Stimulated activated CD8-positive, alpha-beta memory T cell treated with anti-CD3 and anti-CD28 coated beads, Interleukin-4, amount 100 ng/mL, for 24 hours (primary cell): ENCODE measurements around the gene CFAP73.
A peak's percentile ranks its signal among the peaks of the same experiment; 100 is the strongest.
"Not testable (repeated sequence)": the region's sequence is repeated elsewhere in the genome, so short reads cannot be mapped to it uniquely, and the experiment has no call there.

Experiments
- DNase-seq: peaks from one replicate; pipeline ENCODE4 v3.0.0-alpha.2; 2020; ENCODE audit warnings: low read depth

The CFAP73 gene

DNA sequence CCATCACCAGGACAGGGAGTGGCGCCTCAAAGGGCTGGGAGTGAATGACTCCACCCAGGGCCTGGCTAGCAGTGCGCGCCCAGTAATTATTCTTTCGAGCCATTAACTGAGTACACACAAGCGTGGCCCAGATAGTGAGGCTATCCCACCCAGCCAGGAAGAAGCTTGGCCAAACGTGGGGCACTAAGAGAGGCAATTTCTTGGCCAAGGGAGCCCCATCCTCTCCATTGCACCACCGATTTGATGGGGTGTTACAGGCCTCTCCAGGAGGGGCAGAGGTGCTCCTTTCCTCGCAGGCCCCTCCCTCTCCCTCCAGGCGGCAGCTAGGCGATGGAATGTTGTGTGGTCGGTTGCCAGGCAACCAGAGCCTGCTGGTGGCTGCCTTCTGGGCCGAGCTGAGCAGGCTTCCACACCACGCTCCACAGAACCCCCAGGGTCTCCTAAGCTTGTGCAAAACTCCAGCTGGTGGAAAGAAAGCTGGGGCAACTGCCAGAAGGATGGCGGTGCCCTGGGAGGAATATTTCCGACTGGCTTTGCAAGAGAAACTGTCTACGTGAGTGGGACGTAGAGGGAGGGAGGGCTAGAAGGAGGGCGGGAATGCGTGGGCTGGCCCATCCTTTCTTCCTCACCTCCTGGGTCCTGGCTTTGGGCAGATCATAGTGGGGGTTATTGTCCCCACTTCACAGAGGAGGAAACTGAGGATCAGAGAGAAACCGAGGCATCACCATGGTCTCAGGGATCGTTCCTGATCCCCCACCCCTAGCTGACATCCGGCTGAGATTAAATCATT lies at the start of gene CFAP73:
Gene CFAP73 (plus strand): TSS at position 364 of the 790 bp plus-strand sequence. CDS start 134 bp downstream, at position 498.
- no peak for DNase-seq

DNA sequence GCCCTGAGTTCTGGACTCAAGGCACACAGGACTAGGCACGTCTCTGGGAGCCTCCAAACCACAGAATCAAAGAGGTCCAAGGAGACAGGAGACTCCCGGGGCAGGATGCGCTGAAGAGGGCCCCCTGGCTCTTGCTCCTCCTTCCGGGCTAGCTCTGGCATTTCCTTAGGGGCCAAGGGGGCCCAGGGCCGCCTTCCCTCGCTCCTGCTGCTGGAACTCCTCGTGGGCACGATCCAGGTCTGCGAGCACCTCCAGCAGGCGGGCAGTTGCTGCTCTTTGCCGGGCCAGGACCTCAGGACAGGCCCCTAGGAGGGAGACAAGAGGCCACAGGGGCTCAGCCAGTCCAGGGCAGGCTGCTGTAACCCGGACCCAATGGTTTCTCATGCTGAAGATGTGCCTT lies 49.8 kb upstream of the CFAP73 start:
- no peak for DNase-seq

DNA sequence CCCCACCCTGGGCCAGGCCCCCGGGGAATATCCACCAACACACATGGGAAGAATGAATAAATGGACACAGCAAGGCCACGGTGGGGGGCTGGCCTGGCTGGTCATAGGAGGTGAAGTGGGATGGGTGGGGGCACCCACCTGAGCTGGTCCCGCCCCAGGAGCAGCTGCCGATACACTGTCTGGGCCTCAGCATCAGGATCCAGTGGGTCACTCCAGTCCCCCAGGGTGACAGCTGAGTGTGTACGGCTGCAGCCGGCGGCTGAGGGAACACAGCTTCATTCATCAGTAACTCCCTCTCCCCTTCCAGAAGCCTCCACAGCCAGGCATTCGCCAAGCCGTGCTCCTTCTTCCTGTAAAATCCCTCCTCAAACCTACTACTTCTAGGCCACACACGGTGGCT lies 47.8 kb upstream of the CFAP73 start:
- DNase-seq = no peak

DNA sequence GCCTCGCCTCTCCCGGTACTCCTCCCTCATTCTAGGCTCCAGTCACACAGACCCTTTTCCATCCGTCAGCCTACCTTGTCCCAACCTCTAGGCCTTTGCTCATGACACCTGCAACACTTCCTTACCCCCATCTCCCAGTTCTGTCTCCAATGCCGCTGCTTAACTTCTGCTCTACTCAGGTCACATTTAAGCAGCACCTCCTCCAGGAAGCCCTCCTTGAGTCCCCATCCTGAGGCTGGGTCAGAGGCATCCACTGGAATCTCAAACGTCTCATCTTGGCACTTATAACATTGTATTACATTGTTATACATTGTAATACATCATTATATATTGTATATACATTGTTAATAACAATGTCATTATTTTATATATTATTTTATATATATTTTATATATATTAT lies 46.7 kb upstream of the CFAP73 start:
- no peak for DNase-seq

DNA sequence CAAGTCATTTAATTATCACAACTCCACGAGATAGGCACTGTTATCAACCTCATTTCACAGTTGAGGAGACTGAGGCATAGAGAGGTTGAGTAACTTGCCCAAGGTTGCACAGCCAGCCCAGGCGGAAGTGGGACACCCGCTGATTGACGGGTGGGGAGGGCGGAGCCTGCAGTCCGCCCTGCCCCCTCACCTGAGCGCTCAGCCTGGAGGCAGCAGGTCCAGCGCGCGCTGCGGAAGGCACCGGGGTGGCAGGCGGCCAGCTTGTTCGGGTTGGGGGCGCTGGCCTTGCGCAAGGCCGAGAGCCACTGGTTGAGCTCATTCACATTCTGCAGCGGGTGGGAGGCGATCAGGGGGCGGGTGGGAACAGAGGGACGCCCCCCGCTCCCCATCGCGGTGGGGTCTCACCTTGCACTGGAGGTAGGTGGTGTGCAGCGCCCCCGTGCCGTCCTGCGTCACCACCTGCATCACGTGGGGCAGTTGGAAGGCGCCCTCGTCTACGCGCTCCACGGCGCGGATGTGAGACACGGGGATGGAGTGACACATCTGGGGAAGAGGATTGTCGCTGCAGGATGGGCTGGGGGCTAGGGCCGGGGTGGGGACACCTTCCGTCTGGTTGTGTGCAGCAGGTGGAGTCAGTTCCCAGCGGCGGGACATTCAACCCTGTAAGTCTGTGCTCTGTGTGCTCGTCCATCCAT lies 45.6 kb upstream of the CFAP73 start:
- peak; percentile 32 for DNase-seq

DNA sequence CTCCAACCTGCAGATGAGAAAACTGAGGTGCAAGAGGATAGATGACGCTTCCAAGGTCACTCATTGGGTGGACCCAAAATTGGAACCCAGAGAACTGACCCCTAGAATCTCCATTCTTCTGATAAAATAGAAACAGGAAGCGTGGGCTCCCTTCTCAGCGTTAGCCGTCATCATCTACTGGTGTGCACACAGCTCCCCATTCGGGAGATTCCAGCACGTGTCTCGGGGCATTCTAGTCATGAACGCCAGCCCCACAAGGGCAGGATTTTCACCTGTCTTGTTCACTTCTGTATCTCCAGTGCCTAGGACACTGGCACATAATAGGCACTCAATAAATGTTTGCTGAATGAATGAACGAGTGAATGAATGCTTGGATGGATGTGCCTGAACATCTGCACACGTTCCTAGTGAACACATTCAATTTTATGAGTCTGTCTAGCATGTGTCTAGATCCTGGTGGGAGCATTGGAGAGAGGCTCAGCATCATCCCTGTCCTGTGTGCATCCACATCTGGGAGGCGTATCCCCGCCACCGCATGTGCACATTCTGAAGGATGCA lies 44.5 kb upstream of the CFAP73 start:
- DNase-seq = no peak

DNA sequence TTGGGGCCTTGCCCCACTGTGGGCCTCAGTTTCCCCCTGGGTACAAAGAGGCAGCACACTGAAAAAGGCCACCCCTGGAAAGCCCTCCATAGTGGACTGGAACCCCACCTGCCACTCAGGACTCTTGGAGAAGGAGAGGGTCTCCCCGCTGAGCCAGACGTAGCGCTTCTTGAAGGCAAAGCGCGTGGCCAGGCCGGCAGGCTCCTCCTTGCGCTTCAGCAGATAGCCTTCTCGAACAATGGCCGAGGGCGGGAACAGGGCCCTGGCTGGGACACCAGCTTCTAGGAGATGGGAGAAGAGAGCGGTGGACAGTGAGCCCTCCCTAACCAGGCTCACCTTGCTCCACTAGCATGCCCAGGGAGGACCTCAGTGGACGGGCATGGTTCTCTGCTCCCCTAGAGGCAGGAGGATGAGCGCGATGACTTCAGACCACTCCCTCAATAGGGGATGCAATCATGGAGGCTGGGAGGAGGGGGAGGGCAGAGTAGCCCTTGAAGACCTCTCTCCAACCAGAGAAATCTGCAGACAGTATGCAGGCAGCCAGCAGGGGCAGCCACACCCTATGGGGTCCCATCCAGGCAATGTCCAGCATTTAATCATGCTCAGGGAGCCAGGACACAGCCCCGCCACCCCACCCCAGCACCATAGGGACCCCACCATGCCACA lies 43.8 kb upstream of the CFAP73 start:
- no peak for DNase-seq

DNA sequence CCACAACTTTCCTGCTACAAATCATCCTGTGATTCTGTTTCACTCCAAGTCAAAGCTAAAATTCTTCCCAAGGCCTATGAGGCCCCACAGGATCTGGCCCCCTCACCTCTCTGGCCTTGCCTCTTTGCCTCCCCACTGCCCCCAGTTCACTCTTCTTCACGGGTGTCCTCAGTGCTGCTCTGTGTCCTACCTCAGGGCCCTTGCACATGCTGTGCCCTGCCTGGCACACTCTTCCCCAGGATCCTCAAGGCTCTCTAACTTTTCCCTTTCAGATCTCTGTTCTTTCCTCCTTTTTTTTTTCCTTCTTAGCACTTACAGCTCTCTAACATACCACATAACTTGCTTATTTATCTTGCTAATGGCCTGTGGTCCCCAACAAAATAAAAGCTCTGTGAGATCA lies 43.2 kb upstream of the CFAP73 start:
- DNase-seq = no peak

DNA sequence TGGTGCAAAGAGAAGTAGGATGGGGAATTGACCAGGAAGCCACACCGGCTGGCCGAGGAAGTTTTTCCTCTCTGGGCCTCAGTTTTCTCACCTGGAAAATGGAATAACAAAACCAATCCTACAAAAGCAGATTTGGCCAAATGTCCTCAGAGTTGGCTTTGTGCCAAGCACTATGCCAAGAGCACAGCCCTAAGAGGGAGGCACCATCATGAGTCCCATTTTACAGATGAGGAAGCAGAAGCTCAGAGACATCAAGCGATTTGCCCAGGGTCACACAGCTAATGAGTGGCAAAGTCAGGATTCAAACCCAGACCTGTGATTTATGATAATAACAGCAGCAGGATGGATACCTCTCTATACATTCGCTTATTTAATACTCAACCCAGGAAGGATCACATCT lies 41.2 kb upstream of the CFAP73 start:
- DNase-seq = no peak

DNA sequence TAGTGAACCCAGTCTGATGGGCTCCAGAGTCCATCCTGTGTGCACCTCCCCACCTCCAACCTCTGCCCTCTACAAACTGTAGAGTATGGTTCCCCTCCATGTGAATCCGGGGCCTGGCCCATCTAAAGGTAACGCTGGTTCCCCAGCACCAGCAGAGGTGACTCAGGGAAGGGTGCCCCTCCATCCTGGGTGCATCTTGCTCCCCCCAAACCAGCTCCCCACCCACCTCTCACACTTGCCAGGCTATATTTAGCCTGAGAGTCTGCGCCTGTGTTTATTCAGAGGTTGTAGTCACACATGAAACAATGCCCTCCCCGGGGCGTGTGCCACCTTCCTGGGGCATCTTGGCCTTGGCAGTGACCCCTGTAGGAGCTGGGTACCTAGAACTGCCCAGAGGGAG lies 40.2 kb upstream of the CFAP73 start:
- DNase-seq = no peak

DNA sequence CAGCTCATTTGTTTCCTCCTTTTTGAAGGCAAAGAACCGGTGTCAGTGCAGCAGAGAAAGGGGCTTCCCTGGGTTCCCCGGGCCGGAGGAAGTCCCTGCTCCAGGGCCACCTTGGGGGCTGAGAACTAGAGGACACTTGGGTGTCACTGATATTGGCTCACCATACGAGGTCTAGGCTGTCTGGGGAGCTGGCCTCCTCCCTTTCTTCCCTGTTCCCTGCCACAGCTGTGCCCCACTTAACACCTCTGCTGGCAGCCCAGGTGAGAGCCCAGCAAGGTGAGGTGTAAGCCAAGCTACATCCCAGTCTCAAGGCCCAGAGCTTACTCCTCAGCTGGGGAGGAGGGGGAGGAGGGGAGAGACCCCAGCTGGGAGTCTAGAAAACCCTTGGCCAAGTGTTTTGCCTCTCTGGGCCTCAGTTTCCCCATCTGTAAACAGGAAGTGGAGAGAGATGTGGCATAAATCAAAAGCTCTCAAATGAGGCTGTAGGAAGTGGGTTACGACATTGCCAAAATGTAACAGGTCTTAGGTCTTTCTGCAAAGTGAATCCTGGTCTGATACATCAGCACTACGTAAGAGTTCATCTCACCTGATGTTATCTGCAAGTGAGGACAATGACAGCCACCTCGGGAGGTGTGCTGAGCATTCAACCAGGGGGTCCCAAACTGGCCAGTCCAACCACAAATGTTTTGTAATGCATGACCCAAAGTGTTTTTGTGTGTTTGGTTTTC lies 39.5 kb upstream of the CFAP73 start:
- no peak for DNase-seq

DNA sequence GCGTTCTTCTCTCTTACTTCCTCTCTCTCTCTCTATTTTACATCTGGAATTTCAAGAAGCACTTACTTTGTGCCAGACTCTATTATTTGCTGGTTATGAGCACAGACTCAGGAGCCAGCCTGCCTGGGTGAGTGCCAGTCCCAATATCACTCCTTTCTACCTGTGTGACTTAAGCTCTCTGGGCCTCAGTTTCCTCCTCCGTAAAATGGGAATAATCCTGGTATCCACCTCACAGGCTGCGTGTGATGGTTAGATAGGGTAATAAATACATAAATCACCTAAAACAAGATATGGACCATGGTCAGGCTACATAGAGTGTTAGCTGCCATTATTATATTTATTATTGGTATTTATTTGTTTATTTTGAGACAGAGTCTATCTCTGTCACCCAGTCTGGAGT lies 38.3 kb upstream of the CFAP73 start:
- no peak for DNase-seq

DNA sequence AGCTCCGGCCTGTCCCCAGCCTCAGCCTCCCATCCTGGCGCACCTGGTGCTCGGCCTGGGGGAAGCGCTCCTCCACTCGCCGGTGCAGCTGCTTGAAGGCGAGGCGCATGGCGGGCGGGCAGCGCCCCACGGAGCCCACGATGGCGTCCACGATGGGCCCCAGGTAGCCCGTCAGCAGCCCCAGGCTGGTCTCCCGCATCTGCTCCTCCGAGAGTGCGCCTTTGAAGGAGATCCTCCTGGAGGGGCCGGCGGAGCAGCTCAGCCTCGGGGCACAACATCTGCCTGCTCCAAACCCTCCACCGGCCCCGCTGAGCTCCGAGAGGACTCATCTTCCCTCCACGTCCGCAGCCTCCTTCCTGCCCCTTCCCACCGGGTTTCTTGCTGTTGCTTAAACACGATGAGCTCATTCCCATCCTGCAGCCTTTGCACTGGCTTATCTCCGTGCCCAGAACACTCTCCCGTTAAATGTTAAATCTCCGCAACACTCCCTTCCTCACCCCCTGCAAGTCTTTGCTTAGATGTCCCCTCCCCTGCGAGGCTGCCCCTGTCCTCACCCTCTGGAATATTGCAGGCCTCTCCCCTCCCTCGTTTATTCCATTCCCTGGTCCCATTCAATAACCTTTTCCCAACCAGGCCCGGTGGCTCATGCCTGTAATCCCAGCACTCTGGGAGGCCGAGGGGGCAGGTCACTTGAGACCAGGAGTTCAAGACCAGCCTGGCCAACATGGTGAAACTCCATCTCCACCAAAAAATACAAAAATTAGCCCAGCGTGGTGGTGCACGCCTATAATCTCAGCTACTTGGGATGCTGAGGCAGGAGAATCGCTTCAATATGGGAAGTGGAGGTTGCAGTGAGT lies 37.3 kb upstream of the CFAP73 start:
- no peak for DNase-seq

DNA sequence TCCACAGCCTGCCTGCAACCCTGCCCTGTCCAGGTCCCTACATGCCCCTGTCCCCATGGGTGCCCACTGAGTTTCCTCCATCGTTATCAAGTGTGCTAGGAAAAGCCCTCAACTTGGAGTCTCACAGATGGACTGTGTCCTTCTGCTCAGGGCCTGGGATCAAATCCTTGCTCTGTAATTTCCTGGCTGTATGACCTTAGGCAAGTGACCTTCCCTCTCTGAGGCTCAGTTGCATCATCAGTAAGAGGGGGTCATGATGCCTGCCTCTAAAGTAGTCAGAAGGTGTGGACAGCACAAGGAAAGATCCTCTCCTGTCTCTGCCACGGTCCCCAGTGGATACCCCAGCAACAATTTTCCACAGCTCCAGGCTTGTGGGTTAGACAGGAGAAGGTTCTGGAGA lies 36.1 kb upstream of the CFAP73 start:
- no peak for DNase-seq

DNA sequence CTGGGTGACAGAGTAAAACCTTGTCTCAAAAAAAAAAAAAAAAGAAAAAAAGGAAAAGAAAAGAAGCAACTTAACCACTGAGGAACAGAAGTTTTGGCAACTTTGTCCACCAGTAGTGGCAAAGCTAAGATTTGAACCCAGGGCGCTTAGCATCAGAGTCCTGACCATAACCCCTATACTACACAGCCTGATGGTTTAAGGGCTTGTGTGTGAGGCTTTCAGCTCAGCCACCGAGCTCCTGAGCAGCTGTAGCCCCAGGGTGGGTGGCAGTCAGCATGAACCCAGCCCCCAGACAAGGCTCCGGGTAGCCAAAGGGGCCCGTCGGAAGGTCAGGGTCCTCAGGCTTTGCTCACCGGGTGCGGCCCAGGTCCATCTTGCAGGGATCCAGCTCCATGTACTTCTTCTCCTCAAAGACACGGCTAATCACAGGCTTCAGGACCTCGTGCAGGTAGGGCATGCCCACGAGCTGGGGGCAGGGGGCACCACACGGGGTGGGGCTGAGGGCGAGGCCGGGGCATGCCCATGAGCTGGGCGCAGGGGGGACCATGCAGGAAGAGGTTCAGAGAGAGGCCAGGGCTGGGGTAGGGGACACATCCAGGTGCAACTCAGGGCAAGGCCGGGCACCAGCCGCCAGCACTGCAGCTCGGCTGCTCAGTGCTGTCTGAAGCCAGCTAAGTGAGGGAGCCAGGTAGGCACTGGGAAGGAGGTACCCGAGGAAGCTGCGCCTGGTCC lies 34.9 kb upstream of the CFAP73 start:
- no peak for DNase-seq

DNA sequence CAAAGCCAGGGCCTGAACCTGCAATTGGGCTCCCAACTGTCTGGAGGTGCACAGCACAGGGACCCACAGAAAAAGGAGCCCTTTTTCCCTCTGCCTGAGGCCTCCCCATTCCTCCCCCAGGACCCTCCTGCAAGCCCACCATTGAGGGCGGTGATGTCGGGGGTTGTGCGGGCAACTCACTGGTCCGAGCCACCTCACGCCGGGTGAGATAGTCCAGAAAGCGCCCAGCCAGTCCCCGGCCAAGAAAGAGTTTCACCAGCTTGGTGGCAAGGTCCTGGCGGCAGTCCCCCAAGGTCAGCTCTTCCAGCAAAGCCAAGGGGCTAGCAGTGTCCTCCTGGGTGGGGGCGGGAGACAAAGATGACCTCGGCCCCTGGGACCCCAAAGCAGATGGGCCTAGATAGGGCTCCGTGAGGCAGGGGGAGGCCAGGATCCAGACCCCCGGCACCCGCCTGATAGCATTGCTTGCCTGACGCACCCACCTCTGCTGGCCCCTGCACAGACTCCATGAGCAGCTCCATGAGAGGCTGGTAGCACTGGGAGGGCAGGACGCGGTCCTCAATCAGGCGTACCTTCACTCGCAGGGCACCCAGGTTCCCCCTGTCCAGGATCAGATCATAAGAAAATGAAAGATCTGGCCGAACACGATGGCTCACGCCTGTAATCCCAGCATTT lies 33.9 kb upstream of the CFAP73 start:
- no peak for DNase-seq

DNA sequence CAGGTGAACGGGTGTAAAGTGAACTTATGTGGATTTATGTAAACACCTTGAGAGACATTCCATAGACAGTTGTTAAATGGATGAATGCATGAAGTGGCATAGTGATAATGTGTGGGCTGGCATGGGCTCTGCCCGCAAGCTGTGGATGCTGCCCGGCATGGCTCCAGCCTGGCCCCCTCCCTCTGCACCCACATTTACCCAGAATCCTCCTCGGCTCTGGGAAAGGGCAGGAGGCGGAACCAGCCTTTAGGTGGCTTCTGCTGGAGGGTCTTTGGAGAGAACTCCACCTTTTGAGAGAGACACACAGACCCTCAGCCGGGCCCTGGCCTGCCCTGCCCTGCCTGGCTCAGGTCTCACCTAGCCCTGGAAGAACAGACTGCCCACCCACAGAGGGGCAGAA lies 32.6 kb upstream of the CFAP73 start:
- no peak for DNase-seq

DNA sequence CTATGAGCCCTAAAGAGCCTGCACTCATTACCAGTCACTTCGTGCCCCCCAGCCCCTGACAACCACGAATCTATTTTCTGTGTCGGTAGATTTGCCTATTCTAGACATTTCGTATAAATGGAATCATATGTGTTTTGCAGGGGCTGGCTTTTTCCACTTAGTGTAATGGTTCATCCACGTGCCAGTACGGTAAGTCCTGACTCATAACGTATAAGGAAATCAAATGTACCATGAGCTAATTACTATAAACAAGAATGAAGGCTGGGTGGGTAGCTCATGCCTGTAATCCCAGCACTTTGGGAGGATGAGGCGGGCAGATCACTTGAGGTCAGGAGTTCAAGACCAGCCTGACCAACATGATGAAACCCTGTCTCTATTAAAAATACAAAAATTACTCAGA lies 31.8 kb upstream of the CFAP73 start:
- DNase-seq = not testable (repeated sequence)

DNA sequence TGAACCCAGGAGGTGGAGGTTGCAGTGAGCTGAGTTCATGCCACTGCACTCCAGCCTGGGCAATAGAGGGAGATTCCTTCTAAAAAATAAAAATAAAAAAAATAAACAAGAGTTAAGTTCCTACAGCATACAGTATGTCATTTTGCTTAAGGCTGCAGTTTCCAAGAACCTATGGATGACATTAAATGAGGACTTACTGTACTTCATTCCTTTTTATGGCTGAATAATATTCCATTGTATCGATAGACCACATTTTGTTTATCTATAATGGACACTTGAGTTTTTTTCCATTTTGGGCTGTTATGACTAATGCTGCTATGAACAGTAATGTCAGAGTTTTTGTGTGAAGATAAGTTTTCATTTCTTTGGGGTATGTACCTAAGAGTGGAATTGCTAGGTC lies 31.4 kb upstream of the CFAP73 start:
- DNase-seq = no peak
